Activated CD8-positive, alpha-beta T cell treated with anti-CD3 and anti-CD28 coated beads for 36 hours (primary cell): ENCODE data around the gene MYEF2. TPM values are rescaled to one million over a fixed set of nuclear protein-coding genes. Genes with fewer than 3 reads are reported as not detected.
A peak's percentile ranks its signal among the peaks of the same experiment; 100 is the strongest.

Experiments
- ATAC-seq: fragments of 200-7000 bp; cut with Tn5 transposase; one replicate; pipeline ENCODE4 v1.10.0; 2021; ENCODE audit warnings: mild to moderate bottlenecking, moderate library complexity
- CTCF ChIA-PET: fragments of 350-600 bp; sonication (Branson Sonifier 250); formaldehyde crosslinking; loops from one replicate; lab custom pipeline; 2021; ENCODE audit warnings: antibody characterized with exemption; lab: Charles Lee
- POLR2A ChIA-PET: fragments of 350-600 bp; sonication (Branson Sonifier 250); formaldehyde crosslinking; loops from one replicate; lab custom pipeline; 2021; ENCODE audit warnings: antibody characterized with exemption; lab: Charles Lee
- DNase-seq: peaks from one replicate; pipeline ENCODE4 v3.0.0-alpha.2; 2020
- H3K27ac Mint-ChIP-seq: one replicate; pipeline ENCODE4 v1.8.0; 2021; ENCODE audit warnings: mild to moderate bottlenecking, mixed read lengths
- H3K27me3 Mint-ChIP-seq: one replicate; pipeline ENCODE4 v1.8.0; 2021; ENCODE audit warnings: mixed read lengths
- H3K36me3 Mint-ChIP-seq: one replicate; pipeline ENCODE4 v1.8.0; 2021; ENCODE audit warnings: low read depth, mixed read lengths
- H3K4me1 Mint-ChIP-seq: one replicate; pipeline ENCODE4 v1.8.0; 2021; ENCODE audit warnings: low read depth, mixed read lengths
- H3K4me3 Mint-ChIP-seq: one replicate; pipeline ENCODE4 v1.8.0; 2021; ENCODE audit warnings: mild to moderate bottlenecking, moderate library complexity, mixed read lengths
- H3K9me3 Mint-ChIP-seq: one replicate; pipeline ENCODE4 v1.8.0; 2021; ENCODE audit warnings: mixed read lengths
- CTCF ChIP-seq: fragments of 200-600 bp; IDR thresholded peaks from one replicate; pipeline ENCODE4 v1.8.0; 2022; ENCODE audit warnings: antibody characterized with exemption, mild to moderate bottlenecking
- intact Hi-C: fragments of 100-400 bp; cut with micrococcal nuclease; formaldehyde crosslinking; loops from one replicate; pipeline ENCODE4 v1.10.0; 2022
- total RNA-seq, 2 experiments: library from RNA; stranded (reverse); gene quantifications; one replicate each; pipeline ENCODE4 v1.2.3, GENCODE V29; 2021

MYEF2 gene
- total RNA-seq, 2 experiments from 2014 or later = 25.7 to 26.6 TPM

DNA sequence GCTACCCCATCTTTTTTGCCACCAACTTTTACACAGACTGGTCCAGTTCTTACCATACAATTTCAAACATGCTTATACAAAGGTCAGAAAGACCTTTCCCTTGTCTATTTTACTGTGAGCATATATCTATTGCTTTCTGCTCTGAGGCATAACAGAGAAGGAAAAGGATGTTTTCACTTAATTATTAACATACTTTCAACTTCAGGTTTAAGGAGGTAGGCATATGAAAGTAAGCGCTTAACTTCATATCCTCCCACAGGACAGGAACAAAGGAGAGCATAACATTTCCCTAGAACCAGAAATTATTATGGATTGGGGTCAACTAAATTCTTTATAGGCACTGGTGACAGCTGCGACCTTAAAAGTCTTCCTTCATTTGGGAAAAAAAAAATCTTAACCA is 1.1 kb downstream of the MYEF2 start:
- POLR2A ChIA-PET = no interaction called here

DNA sequence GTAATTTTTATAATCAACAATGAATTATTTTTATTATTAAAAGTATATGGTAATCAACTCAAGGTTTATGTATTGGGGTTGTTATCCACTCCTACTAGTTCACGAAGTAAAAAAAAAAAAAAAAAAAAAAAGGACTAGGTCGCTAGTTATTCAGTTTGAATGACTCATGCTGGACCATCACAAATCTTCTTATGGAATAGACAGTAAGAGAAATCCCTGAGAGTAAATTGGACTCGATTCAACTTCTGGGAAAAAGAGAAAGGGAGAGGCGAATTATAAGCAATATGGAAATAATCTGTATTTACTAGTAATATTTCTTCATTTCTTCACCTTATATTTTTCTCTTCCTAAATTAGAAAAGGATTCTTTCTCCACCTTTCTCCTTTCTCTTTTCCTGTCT is 2.0 kb downstream of the MYEF2 start:
- H3K36me3 Mint-ChIP-seq = peaks cover 13% of the 10 kb centered on the region

More for the DNA sequence above, 1.1 kb downstream of the MYEF2 start:
- DNase-seq = no peak
- Mint-ChIP-seq H3K9me3 (peaks cover 9% of the 10 kb centered on the region), H3K4me1 (peaks cover 29% of the 10 kb centered on the region), H3K4me3 (peak overlapping the region; percentile 85), H3K27ac (no peak overlapping the region), H3K36me3 (peaks cover 13% of the 10 kb centered on the region), H3K27me3 (peaks cover 6% of the 10 kb centered on the region)
- no peak for ATAC-seq
- no peak for TF ChIP-seq CTCF
- intact Hi-C loops = no loop called here
- CTCF ChIA-PET = interaction anchor here (0.8 to 2.8 kb wide), 2 partner anchors 9 to 109 kb away, joined by 3 to 5 read pairs; no protein-coding TSS in a partner anchor

GRCh38 chr15:48175126-48175525 is 3.0 kb downstream of the MYEF2 start:
- Mint-ChIP-seq H3K4me3 (no peak overlapping the region), H3K27ac (no peak overlapping the region), H3K27me3 (no peaks in the 10 kb centered on the region), H3K36me3 (peaks cover 13% of the 10 kb centered on the region), H3K4me1 (peaks cover 29% of the 10 kb centered on the region), H3K9me3 (peaks cover 10% of the 10 kb centered on the region)
- intact Hi-C loops = no loop called here
- TF ChIP-seq CTCF = no peak
- ChIA-PET CTCF (no interaction called here), POLR2A (no interaction called here)
- DNase-seq (no peak), ATAC-seq (no peak)

More for the DNA sequence above, 2.0 kb downstream of the MYEF2 start:
- Mint-ChIP-seq H3K27ac (no peak overlapping the region), H3K4me1 (peaks cover 29% of the 10 kb centered on the region), H3K4me3 (no peak overlapping the region), H3K27me3 (peaks cover 3% of the 10 kb centered on the region), H3K9me3 (peaks cover 10% of the 10 kb centered on the region)
- ATAC-seq = no peak
- DNase-seq = no peak
- ChIA-PET POLR2A (no interaction called here), CTCF (no interaction called here)
- no peak for TF ChIP-seq CTCF
- intact Hi-C loops = no loop called here

DNA sequence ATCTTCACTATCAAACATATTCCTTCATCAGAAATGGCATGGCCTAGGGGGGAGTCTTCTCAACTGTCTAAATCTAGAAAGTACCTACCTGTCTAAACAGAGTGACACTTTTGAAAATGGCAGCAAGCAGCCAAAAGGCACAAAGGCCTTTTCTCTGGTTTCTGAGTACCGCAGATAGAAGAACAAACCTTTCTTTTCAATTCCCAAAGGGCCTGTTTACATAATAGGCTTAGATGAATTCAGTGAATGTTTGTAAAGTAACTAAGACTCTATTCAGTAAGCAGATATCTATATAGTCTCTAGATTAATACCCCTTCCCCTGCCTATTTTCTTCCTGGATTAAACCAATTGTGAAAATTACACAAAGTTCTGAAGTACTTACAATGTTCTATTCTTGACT is 7.1 kb downstream of the MYEF2 start:
- intact Hi-C loops = no loop called here
- ATAC-seq = no peak

DNA sequence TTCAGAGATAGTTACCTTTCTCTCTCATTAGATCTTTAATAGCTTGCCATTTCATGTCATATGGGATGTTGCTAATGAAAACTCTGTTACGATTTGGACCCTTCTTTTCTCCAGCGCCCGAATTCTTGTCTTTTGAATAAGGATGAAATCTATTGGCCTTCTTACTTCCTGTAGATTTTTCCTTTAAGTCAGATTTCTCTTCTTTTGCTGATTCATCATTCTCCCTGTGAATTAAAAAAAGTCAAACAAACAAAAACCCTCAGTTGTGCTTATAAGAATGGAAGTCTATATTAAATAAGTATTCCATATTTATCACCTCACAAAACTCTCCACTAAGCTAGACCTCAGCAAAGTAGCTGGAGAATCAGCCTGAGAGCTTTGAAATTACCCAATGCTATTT is 9.5 kb downstream of the MYEF2 start:
- Mint-ChIP-seq H3K4me3 (no peak overlapping the region), H3K27me3 (no peaks in the 10 kb centered on the region), H3K4me1 (peaks cover 6% of the 10 kb centered on the region), H3K9me3 (peaks cover 10% of the 10 kb centered on the region), H3K27ac (no peak overlapping the region), H3K36me3 (peaks cover 22% of the 10 kb centered on the region)
- ChIA-PET POLR2A (no interaction called here), CTCF (interaction anchor here (1.7 kb wide), 1 partner anchor 10 kb away, joined by 5 read pairs; the partner anchor contains the start of gene MYEF2)
- no peak for DNase-seq
- ATAC-seq = no peak
- intact Hi-C loops = no loop called here
- TF ChIP-seq CTCF = no peak

More for the DNA sequence above, 7.1 kb downstream of the MYEF2 start:
- ChIA-PET POLR2A (no interaction called here), CTCF (no interaction called here)
- Mint-ChIP-seq H3K27ac (no peak overlapping the region), H3K27me3 (no peaks in the 10 kb centered on the region), H3K4me3 (no peak overlapping the region), H3K36me3 (peaks cover 28% of the 10 kb centered on the region), H3K4me1 (peaks cover 17% of the 10 kb centered on the region), H3K9me3 (peaks cover 10% of the 10 kb centered on the region)
- TF ChIP-seq CTCF = no peak
- no peak for DNase-seq
